Osteoblast (primary cell): ENCODE data around the gene ATP12A. TPM values are rescaled to one million over a fixed set of nuclear protein-coding genes. Genes with fewer than 3 reads are reported as not detected.

Experiments used
- DNase-seq: peaks from one replicate; pipeline ENCODE4 v3.0.0; 2011; ENCODE audit warnings: low spot score, mixed read lengths; ENCODE audit not compliant: insufficient read length; ENCODE audit errors: missing footprints
- H2AFZ ChIP-seq: 2 replicates; pipeline ENCODE4 v1.6.0; 2011; ENCODE audit warnings: mild to moderate bottlenecking, low read length
- H3K27ac ChIP-seq: 2 replicates; pipeline ENCODE4 v1.5.1; 2011; ENCODE audit warnings: mild to moderate bottlenecking, low read depth, low read length, moderate library complexity
- H3K27me3 ChIP-seq: 2 replicates; pipeline ENCODE4 v1.6.0; 2012; ENCODE audit warnings: mild to moderate bottlenecking, control low read depth, inconsistent platforms, low read length, moderate library complexity; ENCODE audit not compliant: insufficient read depth
- H3K36me3 ChIP-seq: 2 replicates; pipeline ENCODE4 v1.5.1; 2011; ENCODE audit warnings: mild to moderate bottlenecking, low read length, control low read depth, moderate library complexity; ENCODE audit not compliant: insufficient read depth
- H3K4me1 ChIP-seq: 2 replicates; pipeline ENCODE4 v1.5.1; 2011; ENCODE audit warnings: mild to moderate bottlenecking, low read length, control low read depth, moderate library complexity; ENCODE audit not compliant: insufficient read depth
- H3K4me2 ChIP-seq: 2 replicates; pipeline ENCODE4 v1.6.0; 2011; ENCODE audit warnings: mild to moderate bottlenecking, low read length; ENCODE audit not compliant: insufficient read depth
- H3K4me3 ChIP-seq: fragments of 200-600 bp; sonication (generic); 3 replicates; pipeline ENCODE4 v1.5.1; 2012; ENCODE audit warnings: mild to moderate bottlenecking, low read length, inconsistent platforms; ENCODE audit not compliant: insufficient read depth
- H3K79me2 ChIP-seq: 2 replicates; pipeline ENCODE4 v1.6.0; 2012; ENCODE audit warnings: mild to moderate bottlenecking, low read length, control low read depth, inconsistent platforms; ENCODE audit not compliant: insufficient read depth
- H3K9me3 ChIP-seq: 2 replicates; pipeline ENCODE4 v1.5.1; 2011; ENCODE audit warnings: low read depth, low read length, control low read depth
- H4K20me1 ChIP-seq: 2 replicates; pipeline ENCODE4 v1.6.0; 2012; ENCODE audit warnings: mild to moderate bottlenecking, low read length, control low read depth; ENCODE audit not compliant: insufficient read depth
- total RNA-seq: library from RNA; depleted of rRNA; stranded (reverse); fragments of >200 nt; gene quantifications from 2 replicates; pipeline ENCODE4 v1.2.3, GENCODE V29; 2012
- TF ChIP-seq, protein P1 (sequence below): IDR thresholded peaks from 2 replicates; pipeline ENCODE4 v1.5.1; 2011; ENCODE audit warnings: mild to moderate bottlenecking, low read depth, low read length, moderate library complexity; ENCODE audit errors: extremely low read depth

The ATP12A gene
- total RNA-seq, 1 donor, result not detected

DNA sequence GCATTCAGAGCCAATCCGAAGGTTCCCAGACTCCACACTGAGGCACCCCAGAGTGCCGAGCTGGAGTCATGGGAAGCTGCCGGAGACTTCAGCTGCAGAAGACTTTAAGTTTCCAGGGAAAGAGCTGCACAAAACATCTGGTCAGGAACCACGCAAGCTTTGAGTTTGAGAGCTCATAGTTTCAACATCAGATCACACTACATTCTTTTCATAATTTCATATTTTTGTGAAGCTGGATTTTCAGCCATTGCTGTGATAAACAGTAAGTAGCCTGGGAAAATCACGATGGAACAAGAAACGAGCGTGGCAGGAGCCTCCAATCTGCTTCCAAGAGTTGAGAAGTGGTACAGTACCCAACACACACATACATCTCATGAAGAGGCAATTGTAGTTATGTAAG is 25.5 kb upstream of the ATP12A start:
- H3K4me1 ChIP-seq, result no peaks in the 10 kb centered on the region
- H3K36me3 ChIP-seq, result no peaks in the 10 kb centered on the region
- no peaks in the 10 kb centered on the region for H3K9me3 ChIP-seq
- no peak for DNase-seq
- no peaks in the 10 kb centered on the region for H3K27me3 ChIP-seq
- TF ChIP-seq, protein P1, sequence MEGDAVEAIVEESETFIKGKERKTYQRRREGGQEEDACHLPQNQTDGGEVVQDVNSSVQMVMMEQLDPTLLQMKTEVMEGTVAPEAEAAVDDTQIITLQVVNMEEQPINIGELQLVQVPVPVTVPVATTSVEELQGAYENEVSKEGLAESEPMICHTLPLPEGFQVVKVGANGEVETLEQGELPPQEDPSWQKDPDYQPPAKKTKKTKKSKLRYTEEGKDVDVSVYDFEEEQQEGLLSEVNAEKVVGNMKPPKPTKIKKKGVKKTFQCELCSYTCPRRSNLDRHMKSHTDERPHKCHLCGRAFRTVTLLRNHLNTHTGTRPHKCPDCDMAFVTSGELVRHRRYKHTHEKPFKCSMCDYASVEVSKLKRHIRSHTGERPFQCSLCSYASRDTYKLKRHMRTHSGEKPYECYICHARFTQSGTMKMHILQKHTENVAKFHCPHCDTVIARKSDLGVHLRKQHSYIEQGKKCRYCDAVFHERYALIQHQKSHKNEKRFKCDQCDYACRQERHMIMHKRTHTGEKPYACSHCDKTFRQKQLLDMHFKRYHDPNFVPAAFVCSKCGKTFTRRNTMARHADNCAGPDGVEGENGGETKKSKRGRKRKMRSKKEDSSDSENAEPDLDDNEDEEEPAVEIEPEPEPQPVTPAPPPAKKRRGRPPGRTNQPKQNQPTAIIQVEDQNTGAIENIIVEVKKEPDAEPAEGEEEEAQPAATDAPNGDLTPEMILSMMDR, result no peak
- no peak overlapping the region for H3K27ac ChIP-seq
- H3K4me3 ChIP-seq, result no peak overlapping the region
- H4K20me1 ChIP-seq, result no peaks in the 10 kb centered on the region
- H3K4me2 ChIP-seq, result no peak overlapping the region
- H3K79me2 ChIP-seq, result no peaks in the 10 kb centered on the region
- peak overlapping the region; percentile 15 for H2AFZ ChIP-seq

- Histone ChIP-seq H3K27me3 (no peaks in the 10 kb centered on the region), H3K9me3 (no peaks in the 10 kb centered on the region)
These were observed 21.0 kb upstream of the ATP12A start for GRCh38 chr13:24659239-24659638.

DNA sequence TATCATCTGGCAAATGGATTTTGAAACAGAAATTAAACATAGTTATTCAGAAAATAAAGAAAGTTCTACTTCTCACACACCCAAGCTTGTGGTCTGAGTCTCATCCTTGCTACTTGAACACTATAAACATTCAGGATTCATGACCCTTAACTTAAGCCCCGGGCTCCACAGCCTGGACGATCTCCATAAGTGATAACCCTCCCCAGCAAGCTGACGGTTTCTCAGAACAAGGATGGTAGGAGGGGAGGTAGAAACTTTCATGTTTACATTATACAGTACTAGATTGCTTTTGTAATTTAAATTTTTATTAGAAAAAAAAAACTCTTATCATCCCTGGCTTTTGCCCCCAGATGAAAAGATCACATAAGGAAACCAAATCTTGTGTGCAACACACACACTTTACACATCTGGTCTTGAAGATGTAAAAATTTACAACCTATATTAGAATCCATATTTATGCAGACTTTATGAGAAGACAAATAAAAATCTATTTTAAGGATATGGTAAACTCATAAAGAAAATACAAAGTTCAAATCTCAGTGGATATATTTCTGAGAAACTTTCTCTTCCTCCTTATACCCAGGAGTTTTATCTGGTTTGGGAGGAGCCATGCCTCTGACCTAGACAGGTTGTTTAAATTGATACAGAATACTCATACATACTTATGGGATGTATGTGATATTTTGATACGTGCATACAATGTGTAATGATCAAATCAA is 20.0 kb upstream of the ATP12A start:
- Histone ChIP-seq H2AFZ (no peak overlapping the region), H3K27ac (no peak overlapping the region), H3K4me3 (no peak overlapping the region), H3K36me3 (no peaks in the 10 kb centered on the region), H3K9me3 (no peaks in the 10 kb centered on the region), H3K27me3 (no peaks in the 10 kb centered on the region), H3K79me2 (no peaks in the 10 kb centered on the region), H3K4me2 (no peak overlapping the region), H4K20me1 (no peaks in the 10 kb centered on the region), H3K4me1 (peaks cover 3% of the 10 kb centered on the region)
- TF ChIP-seq, protein P1, result no peak
- DNase-seq, result no peak

More at GRCh38 chr13:24659239-24659638, 21.0 kb upstream of the ATP12A start:
- DNase-seq, result no peak
- TF ChIP-seq, protein P1, result no peak
- no peaks in the 10 kb centered on the region for H3K4me1 ChIP-seq
- H2AFZ ChIP-seq, result no peak overlapping the region
- H4K20me1 ChIP-seq, result no peaks in the 10 kb centered on the region
- no peak overlapping the region for H3K27ac ChIP-seq
- H3K4me2 ChIP-seq, result no peak overlapping the region
- H3K36me3 ChIP-seq, result no peaks in the 10 kb centered on the region
- no peaks in the 10 kb centered on the region for H3K79me2 ChIP-seq
- H3K4me3 ChIP-seq, result no peak overlapping the region

- H4K20me1 ChIP-seq, result no peaks in the 10 kb centered on the region
- H3K9me3 ChIP-seq, result no peaks in the 10 kb centered on the region
- no peak overlapping the region for H2AFZ ChIP-seq
- no peak overlapping the region for H3K4me2 ChIP-seq
- H3K27ac ChIP-seq, result no peak overlapping the region
- H3K27me3 ChIP-seq, result no peaks in the 10 kb centered on the region
- peaks cover 5% of the 10 kb centered on the region for H3K4me1 ChIP-seq
- TF ChIP-seq, protein P1, result no peak
- H3K79me2 ChIP-seq, result no peaks in the 10 kb centered on the region
- H3K4me3 ChIP-seq, result no peak overlapping the region
- no peak for DNase-seq
- H3K36me3 ChIP-seq, result no peaks in the 10 kb centered on the region
These were observed 18.5 kb upstream of the ATP12A start for GRCh38 chr13:24661713-24662112.
